HTR-8/SVneo (cell line): ENCODE results near the gene PEA15.

ENCODE experiments used
- DNase-seq: peaks from one replicate; pipeline ENCODE4 v3.0.0; 2011; ENCODE audit warnings: low spot score, mixed read lengths; ENCODE audit not compliant: insufficient read length
- FAIRE-seq: peaks from 2 replicates; lab custom pipeline; 2011; peaks lifted over from hg19 to GRCh38; lab: Jason Lieb, UNC

The PEA15 gene

GRCh38 chr1:160228431-160228830 is 23.2 kb downstream of the PEA15 start:
- DNase-seq (no peak), FAIRE-seq (no peak)

GRCh38 chr1:160232911-160233310 is 27.7 kb downstream of the PEA15 start:
- FAIRE-seq = no peak
- DNase-seq = no peak

DNA sequence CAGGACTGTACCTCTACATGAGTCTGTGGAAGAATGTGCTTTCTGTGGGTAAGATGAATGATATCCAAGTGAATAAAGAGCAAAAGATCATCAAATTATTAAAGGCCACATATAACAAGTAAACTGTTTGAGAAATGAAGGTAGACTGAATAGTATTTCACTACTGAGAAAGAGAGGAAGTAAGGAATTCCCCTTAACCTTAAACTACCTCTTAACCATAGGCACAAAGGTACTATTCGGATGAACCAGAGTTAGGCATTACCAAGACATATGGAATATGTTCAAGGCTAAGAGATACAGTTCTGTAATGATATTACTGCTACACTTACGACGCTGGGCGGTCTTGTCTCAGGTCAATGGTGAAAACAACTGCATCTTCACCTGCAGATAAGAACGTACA is 31.6 kb downstream of the PEA15 start:
- FAIRE-seq (no peak), DNase-seq (no peak)

GRCh38 chr1:160237558-160237957 is 32.4 kb downstream of the PEA15 start:
- FAIRE-seq (no peak), DNase-seq (no peak)

DNA sequence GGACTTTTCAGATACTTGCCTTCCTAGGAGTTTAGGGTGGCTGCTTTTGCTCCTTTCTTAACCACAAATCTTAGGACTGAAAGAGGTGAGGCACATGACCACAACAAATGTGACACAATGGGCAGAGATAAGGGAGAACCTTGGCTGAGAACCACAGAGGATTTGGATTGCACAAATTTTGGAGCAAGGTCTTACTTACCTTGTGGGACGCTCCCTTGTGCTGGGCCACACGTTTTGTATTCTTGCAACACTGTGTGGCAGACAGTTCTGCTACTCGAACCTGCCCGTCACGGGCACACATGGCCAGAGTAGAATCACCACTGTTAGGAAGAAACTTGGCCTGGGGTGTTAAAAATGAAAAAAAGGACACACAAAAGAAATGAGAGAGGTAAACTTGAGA is 33.2 kb downstream of the PEA15 start:
- no peak for DNase-seq
- no peak for FAIRE-seq

DNA sequence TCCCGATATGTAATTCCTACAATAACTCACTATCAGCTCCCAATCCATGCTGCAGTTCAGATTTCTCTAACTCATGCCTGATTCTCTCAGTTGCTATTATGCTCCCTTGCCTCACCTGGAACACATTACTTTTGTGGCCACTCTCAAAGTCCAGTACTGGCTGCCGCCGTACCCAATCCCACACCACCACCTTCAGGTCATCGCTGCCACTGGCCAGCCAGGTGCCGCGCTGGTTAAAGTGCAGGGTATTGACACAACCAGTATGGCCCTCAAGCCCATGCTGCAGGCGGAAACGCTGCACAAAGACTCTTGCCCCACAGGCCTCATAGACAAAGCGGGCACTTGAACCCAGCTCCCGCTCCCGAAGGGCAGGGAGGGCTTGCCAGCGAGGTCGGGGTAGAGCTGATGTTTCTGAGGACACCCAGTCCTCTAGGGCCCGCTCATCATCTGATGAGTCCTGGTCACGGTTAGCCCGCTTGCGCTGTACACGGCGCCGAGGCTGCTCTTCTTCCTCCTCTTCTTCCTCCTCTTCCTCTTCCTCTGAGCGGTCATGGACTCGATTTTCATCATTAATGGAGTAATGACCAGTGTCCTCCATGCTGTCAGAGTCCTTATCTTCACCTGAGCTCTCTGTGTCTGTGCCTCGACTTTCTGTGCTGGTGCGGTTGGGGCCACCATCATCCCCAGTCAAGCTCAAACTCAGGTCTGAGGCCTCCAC is 34.6 kb downstream of the PEA15 start:
- DNase-seq (no peak), FAIRE-seq (no peak)

DNA sequence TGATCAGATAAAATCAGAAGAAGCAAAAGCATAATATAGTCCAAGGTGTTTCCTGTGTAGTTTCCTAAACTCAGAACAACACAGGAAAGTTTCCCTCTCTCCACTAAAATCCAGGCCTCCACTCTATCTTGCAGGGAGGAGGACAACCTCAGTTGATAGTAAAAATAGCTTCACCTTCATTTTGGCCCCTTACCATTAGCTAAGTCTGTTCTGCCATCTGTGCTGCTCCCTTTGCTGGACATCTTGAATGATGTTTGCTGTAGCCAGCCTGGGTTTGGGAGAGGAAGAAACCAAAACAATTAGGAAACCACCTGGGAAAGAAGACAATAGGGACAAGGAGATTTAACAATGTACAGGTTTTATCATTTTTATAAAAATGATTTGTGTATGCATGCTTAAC is 38.6 kb downstream of the PEA15 start:
- no peak for DNase-seq
- no peak for FAIRE-seq

DNA sequence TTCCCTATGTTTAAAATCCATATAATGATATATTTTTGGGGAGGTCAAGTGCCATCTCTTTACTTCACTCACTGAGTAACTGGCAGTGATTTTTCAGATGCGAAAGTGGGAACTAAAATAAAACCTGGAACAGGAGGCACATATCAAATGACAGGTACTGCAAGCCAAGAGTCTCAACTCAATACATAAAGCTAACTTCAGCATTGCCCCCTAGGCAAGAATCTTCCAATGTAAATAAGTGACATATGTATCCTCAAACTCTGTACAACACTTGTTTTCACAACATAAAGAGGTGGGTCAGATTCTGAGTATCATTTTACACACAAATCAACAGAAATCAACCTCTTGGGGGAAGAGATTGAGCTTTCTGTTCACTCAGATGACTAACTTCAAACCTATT is 39.0 kb downstream of the PEA15 start:
- FAIRE-seq (no peak), DNase-seq (no peak)

GRCh38 chr1:160245434-160245833 is 40.2 kb downstream of the PEA15 start:
- FAIRE-seq (no peak), DNase-seq (no peak)

- FAIRE-seq (no peak), DNase-seq (no peak)
Measured at GRCh38 chr1:160247053-160247452, 41.9 kb downstream of the PEA15 start.

DNA sequence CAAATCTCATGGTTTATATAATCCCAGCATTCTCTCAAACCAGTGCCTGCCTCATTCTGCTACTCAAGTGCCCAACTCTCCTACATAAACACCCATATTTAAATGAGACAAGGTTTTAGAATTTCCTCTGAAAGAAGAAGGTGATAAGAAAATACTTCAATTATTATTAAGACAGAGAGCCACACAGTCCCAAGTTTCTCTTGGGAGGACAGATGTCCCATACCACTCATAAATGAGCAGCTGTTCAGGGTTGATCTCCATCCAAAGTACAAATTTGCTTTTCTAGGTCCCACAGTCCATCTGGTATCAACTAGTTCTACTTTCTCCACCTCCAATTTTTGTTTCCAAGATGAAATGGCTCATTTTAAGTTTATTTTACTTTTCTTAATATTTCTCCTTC is 45.8 kb downstream of the PEA15 start:
- FAIRE-seq = no peak
- DNase-seq = no peak

DNA sequence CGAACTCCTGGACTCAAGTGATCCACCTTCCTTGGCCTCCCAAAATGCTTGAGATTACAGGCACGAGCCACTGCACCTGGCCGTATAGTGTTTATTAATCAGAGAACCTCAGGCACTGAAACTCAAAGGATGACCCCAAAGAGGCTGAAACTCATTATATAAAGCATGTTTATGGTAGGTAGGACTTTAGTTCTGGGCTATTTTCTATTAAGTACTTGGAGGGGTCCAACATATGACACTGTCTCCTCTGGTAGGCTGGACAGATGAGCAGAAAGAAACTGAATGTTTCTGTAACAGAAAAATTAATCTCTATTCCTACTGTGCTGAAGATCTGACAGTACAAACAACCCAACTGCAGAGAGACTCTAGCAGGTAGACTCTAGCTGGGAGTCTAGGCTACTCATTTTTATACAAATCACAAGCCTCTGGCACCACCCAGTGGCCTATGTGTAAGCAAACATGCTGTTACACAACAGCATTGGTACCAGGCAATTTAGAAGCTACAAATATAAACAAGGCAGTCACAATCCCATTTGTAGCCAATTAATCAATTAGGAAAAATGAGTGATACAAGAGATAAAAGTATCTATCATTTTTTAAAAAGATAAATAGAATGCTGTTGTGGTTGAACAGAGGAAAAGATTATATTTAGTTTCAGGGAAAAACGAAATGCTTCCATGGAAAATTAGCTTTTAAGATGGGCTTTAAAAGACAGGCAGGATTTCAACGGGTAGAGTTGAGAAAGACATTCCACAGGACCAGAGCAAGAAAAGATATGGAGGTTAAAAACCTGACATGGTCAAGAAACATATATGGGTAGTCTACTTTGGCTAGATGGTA is 46.7 kb downstream of the PEA15 start:
- FAIRE-seq (no peak), DNase-seq (peak; percentile 61)

GRCh38 chr1:160255781-160256300 is 50.7 kb downstream of the PEA15 start:
- DNase-seq (no peak), FAIRE-seq (no peak)

GRCh38 chr1:160256396-160257046 is 51.3 kb downstream of the PEA15 start:
- DNase-seq (peak; percentile 10), FAIRE-seq (no peak)

DNA sequence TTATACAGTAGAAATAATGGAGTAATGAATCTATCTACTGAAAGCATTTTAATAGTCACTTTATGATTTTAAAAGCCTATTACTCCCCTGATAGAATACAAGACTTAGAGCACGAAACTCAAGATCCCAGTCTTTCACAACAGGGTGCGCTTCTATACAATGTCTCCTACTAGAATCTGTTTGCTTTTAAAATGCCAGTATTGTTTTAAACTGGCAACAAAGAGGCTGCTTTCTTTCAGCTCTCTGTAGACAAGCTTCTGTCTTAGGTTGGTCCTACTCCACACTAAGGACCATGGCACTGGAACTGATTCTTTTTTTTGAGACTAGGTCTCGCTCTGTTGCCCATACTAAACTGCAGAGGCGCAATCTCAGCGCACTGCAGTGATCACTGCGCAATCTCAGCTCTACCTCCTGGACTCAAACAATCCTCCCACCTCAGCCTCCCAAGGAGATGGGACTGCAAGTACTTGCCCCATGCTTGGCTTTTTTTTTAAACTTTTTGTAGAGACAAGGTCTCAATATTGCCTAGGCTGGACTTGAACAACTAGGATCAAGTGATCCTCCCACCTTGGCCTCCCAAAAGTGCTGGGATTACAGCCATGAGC is 52.3 kb downstream of the PEA15 start:
- DNase-seq = no peak
- no peak for FAIRE-seq

DNA sequence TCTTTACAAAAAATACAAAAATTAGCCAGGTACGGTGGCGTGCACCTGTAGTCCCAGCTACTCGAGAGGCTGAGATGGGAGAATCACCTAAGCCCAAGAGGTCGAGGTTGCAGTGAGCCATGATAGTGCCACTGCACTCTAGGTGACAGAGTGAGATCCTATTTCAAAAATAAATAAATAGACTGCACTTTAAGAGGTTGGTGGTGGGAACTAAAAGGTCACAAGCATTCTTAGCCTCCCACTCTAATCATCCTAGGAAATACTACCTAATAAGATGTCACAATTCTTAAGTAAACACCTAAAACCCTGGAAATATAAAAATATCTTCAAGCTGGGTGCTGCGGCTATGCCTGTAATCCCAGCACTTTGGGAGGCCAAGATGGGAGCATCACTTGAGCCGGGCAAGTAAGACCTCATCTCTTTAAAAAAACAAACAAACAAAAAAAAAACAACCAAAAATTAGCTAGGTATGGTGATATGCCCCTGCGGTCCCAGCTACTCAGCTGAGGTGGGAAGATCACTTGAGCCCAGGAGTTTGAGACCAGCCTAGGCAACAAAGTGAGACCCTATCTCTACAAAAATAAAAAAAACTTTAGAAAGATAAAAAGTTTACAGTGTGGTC is 53.1 kb downstream of the PEA15 start:
- no peak for DNase-seq
- FAIRE-seq = no peak

- DNase-seq = no peak
- FAIRE-seq = no peak
Measured at GRCh38 chr1:160260406-160261382, 55.5 kb downstream of the PEA15 start.

GRCh38 chr1:160261556-160261892 is 56.3 kb downstream of the PEA15 start:
- no peak for FAIRE-seq
- DNase-seq = no peak
